H1 (cell line): Measurements from ENCODE around the gene CCDC117. TPM values are rescaled to one million over a fixed set of nuclear protein-coding genes. Genes with fewer than 3 reads are reported as not detected.

Source experiments
- CEBPB ChIP-seq: IDR thresholded peaks from 2 replicates; pipeline ENCODE4 v1.6.1; 2012; ENCODE audit warnings: low read depth, low read length
- CHD7 ChIP-seq: fragments of 300-600 bp; sonication (generic); IDR thresholded peaks from 2 replicates; pipeline ENCODE4 v1.7.1; 2012; ENCODE audit warnings: low read length, moderate library complexity, mild to moderate bottlenecking, inconsistent platforms; ENCODE audit not compliant: insufficient replicate concordance
- HDAC2 ChIP-seq, 2 experiments: fragments of 300-600 bp in 1 of 2; sonication (generic) in 1 of 2; IDR thresholded peaks; 2 replicates each; pipeline ENCODE4 v1.6.1; 2011 to 2012; ENCODE audit warnings: low read depth in 2 of 2, low read length in 2 of 2, mild to moderate bottlenecking in 2 of 2, moderate library complexity in 2 of 2, borderline replicate concordance in 1 of 2, inconsistent platforms in 1 of 2
- KDM1A ChIP-seq: fragments of 200-600, 300-600 bp; sonication (generic); IDR thresholded peaks from 2 replicates; pipeline ENCODE4 v1.7.1; 2016; ENCODE audit warnings: mild to moderate bottlenecking, low read length, borderline replicate concordance
- PHF8 ChIP-seq: fragments of 200-600 bp; sonication (generic); conservative IDR thresholded peaks from 2 replicates; pipeline ENCODE4 v1.7.1; 2012; ENCODE audit warnings: low read depth, mild to moderate bottlenecking, inconsistent platforms, low read length, moderate library complexity
- POLR2AphosphoS5 ChIP-seq: IDR thresholded peaks from 2 replicates; pipeline ENCODE4 v1.6.1; 2011; ENCODE audit warnings: low read depth, low read length
- TCF12 ChIP-seq: IDR thresholded peaks from 2 replicates; pipeline ENCODE4 v1.6.1; 2011; ENCODE audit warnings: low read depth, mild to moderate bottlenecking, low read length
- polyA plus RNA-seq, 7 experiments: library from polyadenylated mRNA; depleted of rRNA in 3 of 7; stranded (reverse) in 5 of 7; unstranded in 2 of 7; fragments of >200 nt in 5 of 7; fragments of 200-250 nt in 2 of 7; gene quantifications; 1 replicate in 5 of 7; 2 replicates in 1 of 7; 4 replicates in 1 of 7; pipeline versions ENCODE4 v1.2.1 to v1.2.3, GENCODE V29; 2011 to 2013; ENCODE audit warnings: missing spikeins in 2 of 7, mixed read lengths in 2 of 7
- total RNA-seq: library from RNA; stranded (reverse); fragmentation: NEBNext Ultra II Directional; extraction: Animal tissue kit (Norgen Biotek cat#: 25700); gene quantifications from 2 replicates; pipeline ENCODE4 v1.2.1, GENCODE V29; 2021

CCDC117 gene
- total and polyA plus RNA-seq, 2 of the 8 experiments (the other 6 are each of a cell fraction or from before 2014, with no cell fraction given) = 9.1 to 43.1 TPM

GRCh38 chr22:28768701-28769393 lies 3.6 kb upstream of the CCDC117 start (continued):
- TF ChIP-seq CHD7 (no peak), PHF8 (no peak), HDAC2 (IDR thresholded peaks at IDR 0.05; ENCODE audit: borderline replicate concordance in 1 of 2, low read depth in 2 of 2, low read length in 2 of 2) (no peak), KDM1A (no peak), CEBPB (0 out of 2 replicates have a peak, but pooled peaks have one; percentile 16), TCF12 (no peak), POLR2AphosphoS5 (no peak)
